NCI-H2196 (cell line): ENCODE measurements around the gene BIRC5.
A peak's percentile ranks its signal among the peaks of the same experiment; 100 is the strongest.
"Not testable (repeated sequence)": the region's sequence is repeated elsewhere in the genome, so short reads cannot be mapped to it uniquely, and the experiment has no call there.

Experiments used
- DNase-seq: peaks from one replicate; lab custom pipeline; 2025; ENCODE audit not compliant: unreplicated experiment; lab: John Stamatoyannopoulos, UW

Gene BIRC5

GRCh38 chr17:78214016-78214705, at the start of gene BIRC5:
TSS of gene BIRC5 (plus strand) at chr17:78214253. CDS start at chr17:78214317, 64 bp downstream.
- peak; percentile 98 for DNase-seq

- DNase-seq = no peak
Measured at GRCh38 chr17:78164748-78165607, 49.1 kb upstream of the BIRC5 start.

GRCh38 chr17:78166416-78166815, 47.6 kb upstream of the BIRC5 start:
- no peak for DNase-seq

DNA sequence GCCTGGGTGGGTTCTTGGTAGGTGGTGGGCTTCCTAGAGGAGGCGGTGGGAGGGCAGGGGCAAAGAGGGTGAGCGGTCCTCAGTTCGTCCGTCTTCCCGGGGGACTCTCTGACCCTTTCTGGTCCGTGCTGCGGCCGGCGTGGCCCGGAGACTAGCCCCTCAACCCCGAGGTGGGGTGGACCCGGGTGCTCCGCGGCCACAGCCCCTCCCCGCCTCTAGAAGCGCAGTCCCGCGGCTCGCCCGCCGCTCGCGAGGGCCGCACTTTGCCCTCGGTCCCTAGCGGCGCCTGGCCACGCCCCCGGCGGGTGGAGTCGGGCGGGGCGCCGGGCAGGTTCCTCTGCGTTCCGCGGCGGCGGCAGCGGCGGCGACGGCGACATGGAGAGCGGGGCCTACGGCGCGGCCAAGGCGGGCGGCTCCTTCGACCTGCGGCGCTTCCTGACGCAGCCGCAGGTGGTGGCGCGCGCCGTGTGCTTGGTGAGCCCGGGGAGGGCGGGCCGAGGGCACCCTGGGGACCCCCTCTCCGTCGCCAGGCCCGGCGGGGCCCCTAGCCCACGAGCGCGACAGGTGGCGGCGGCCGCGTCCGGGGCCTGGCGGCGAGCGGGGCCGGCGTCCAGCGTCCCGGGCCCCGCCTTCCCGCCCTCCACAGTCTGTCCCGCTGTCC, 45.7 kb upstream of the BIRC5 start, which contains the start of gene SYNGR2:
TSS of gene SYNGR2 (plus strand) at position 340 of the 661 bp plus-strand sequence. CDS start at position 376, 36 bp downstream.
- DNase-seq = peak; percentile 96

DNA sequence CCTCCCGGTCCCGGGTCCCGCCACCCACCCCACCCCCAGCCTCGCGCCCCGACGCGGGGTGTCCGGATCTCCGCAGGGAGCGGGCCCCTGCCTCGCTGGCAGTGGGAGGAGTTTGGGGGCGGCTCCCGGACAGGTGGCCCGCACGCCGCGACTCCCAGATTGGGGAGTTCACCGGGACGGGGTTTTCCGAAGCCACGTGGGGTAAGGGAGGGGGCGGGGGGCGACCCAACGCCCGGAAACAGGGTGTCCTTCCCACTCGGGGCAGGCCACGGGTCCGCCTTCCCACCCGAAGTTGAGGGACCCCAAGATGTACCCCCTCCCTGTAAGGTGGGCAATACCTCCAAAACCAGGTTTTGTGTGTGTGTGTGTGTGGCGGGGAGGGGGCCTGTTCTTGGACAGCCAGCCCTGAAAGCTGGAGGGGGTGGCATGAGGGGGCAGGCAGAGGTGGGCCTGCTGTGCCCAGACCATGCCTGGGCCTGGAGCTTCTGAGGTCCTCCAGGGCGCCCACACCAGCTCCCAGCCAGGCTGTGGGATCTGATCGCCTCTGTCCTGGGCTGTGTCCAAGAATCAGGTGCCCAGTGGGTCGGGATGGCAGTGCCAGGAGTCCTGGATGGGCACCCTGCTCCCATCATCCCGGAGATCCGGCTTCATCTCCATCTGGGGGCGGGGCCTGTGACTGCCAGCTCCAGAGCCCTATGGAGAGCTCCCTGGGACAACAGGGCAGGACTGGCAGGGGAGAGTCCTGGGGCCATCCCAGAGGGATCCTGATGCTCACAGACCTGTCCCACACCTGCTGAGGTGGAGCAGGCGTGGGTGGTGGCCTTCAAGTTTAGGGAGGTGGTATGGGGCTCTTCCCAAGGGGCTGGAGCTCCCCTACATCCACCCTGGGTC, 44.9 kb upstream of the BIRC5 start:
- peak; percentile 78 for DNase-seq

DNA sequence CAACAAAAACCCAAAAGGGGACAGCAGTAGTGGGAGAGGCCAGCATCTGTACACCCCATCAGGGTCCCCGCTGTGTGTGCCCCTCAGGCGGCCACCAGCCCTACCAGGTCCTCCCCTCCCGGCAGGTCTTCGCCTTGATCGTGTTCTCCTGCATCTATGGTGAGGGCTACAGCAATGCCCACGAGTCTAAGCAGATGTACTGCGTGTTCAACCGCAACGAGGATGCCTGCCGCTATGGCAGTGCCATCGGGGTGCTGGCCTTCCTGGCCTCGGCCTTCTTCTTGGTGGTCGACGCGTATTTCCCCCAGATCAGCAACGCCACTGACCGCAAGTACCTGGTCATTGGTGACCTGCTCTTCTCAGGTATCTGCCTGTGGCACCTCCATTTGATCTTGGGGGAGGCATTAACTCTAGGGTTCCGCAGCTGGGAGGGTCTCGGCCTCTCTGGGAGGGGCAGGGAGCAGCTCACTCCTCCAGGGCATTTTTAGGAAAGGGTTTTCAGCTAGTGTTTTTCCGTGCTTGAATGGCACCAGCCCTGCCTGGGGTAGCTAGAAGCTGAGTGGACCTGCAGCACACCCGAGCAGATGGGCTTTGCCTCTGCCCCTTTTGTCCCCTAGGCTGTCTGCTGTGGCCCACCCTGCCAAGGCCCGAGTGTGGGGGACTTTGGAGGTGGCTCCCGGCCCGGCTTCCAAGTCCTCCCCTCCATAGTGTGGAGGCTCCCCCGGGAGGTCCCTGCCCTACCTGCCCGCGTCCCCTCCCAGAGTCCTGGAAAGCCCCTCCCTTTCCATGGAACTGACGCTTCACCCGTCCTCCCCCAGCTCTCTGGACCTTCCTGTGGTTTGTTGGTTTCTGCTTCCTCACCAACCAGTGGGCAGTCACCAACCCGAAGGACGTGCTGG, 43.1 kb upstream of the BIRC5 start:
- no peak for DNase-seq

GRCh38 chr17:78171591-78172248, 42.3 kb upstream of the BIRC5 start:
- not testable (repeated sequence) for DNase-seq

DNA sequence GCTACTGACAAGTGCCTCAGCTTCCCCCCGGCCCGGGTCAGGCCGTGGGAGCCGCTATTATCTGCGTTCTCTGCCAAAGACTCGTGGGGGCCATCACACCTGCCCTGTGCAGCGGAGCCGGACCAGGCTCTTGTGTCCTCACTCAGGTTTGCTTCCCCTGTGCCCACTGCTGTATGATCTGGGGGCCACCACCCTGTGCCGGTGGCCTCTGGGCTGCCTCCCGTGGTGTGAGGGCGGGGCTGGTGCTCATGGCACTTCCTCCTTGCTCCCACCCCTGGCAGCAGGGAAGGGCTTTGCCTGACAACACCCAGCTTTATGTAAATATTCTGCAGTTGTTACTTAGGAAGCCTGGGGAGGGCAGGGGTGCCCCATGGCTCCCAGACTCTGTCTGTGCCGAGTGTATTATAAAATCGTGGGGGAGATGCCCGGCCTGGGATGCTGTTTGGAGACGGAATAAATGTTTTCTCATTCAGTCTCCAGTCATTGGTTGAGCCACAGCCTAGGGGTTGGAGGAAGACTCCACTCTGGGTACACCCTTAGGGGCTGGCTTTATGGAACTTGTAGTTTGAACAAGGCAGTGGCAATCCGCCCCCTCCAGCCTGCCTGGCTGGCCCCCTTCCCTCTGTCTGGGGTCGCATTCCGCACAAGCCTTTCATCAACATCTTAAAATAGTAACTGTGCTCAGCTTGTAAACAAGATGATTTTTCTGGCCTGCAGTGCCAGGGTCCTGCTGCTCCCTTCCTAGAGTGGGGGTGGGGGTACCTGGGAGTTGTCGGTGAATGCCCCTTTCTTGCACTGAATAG, 41.6 kb upstream of the BIRC5 start:
- peak; percentile 52 for DNase-seq

- no peak for DNase-seq
Measured at GRCh38 chr17:78173097-78173715, 40.8 kb upstream of the BIRC5 start.

GRCh38 chr17:78174346-78174869, 39.6 kb upstream of the BIRC5 start:
- DNase-seq = peak; percentile 98

DNA sequence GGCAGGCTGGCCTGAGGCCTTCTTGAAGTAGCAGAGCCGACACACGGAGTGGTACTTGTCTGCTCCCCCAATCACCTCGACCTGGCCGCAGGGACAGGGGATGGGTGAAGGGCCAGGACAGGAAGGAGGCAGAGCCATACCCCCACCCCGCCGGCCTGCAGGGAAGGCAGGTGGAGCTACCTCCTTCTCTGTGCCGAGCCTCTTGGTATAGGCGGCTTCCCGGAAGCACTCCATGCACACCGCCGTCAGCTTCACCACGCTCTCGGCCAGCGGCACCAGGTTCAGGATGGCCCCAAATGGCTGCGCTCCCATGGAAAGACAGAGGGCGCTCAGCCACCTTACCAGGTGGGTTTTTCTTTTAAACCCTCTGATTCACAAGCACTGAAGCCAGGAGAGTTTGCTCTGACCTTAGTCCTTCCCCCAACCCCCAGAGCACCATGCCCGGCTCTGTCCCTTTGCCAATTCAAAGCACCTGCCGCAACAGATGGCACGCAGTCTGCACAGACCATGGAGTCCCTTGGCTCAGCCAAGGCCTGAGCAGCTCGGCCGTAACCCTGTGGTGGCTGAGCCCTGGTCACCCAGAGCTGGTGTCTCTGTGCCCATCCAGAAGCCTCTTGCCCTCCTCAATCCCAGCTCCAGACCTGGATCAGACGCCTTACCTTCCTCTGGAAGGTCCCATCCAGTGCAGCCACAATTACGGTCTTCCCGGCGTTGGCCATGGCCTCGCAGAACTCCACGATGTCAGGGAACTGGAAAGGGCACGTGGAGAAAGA, 39.0 kb upstream of the BIRC5 start:
- peak; percentile 98 for DNase-seq

GRCh38 chr17:78175643-78175981, 38.4 kb upstream of the BIRC5 start:
- no peak for DNase-seq

DNA sequence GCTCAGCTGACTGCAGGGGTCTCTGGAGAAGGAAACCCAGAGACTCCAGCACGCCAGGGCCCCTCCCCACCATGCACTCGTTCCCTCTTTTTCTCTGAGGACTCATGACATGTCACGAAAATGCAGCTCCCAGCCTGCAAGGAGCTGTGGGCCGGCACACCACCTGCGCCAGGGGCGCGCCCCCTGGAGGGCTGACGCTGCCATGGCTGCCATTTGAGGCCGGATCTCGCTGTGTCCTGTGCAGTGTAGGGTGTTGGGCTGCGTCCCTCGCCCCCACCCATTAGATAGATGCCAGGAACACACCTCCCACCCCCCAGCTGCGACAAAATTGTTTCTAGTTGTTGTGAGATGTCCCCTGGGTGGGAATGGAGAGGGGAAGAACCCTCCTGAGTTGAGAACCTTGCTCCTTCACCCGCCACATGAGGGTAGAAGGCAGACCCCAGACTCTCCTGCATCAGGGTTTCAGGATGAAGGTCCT, 37.5 kb upstream of the BIRC5 start:
- DNase-seq = peak; percentile 46

- no peak for DNase-seq
Measured at GRCh38 chr17:78179372-78179771, 34.7 kb upstream of the BIRC5 start.

GRCh38 chr17:78180083-78180482, 34.0 kb upstream of the BIRC5 start:
- no peak for DNase-seq

DNA sequence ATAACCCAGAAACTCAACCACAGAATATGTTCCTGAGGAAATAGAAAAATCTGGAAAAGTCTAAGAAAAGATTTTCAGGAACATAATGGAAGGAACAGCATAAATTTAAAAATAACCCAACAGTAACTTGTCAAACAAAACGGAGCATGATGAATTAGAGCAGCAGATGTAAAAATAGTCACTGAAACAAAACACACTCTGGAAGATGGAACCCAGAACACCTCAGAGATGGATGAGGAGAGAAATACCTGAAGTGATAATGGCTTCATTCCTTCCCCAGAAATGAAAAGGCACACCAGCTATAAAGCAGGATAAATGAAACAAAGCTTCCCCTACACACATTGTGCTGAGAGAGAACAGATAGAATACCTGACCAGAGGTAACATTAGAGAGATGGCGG, 33.5 kb upstream of the BIRC5 start:
- DNase-seq = no peak

DNA sequence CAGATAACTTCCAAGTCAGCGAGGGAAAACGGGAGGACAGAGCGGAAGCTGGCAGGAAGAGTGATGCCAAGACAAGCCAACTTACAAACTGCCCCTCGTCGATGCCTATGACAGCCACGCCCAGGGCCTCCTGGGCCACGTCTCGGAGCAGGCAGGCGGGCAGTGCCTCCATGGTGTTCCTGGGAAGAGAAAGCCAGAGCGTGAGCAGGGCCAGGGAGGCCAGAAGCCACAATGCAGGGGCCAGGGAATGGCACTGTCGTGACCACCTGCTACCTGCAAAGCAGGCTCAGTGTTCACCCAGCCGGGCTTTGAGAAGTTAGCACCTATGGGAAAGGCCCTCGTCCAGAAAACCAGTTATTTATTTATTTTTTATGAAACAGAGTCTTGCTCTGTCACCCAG, 31.5 kb upstream of the BIRC5 start:
- no peak for DNase-seq
